Testis (tissue), 2 donors: ENCODE results near the gene ZMYND12.

Experiments
- POLR2A ChIP-seq: fragments of 450-650 bp; IDR thresholded peaks from one replicate; pipeline ENCODE4 v1.6.1; 2017; ENCODE audit warnings: antibody characterized with exemption, mild to moderate bottlenecking, moderate library complexity
- TF ChIP-seq, protein P1 (sequence below), 3 experiments: fragments of 450-650 bp in 2 of 3; fragments of 200-600 bp in 1 of 3; sonication (generic) in 1 of 3; IDR thresholded peaks; one replicate each; pipeline ENCODE4 v1.5.1; 2016 to 2019; ENCODE audit warnings: antibody characterized with exemption in 3 of 3, mild to moderate bottlenecking in 2 of 3, moderate library complexity in 1 of 3

DNA sequence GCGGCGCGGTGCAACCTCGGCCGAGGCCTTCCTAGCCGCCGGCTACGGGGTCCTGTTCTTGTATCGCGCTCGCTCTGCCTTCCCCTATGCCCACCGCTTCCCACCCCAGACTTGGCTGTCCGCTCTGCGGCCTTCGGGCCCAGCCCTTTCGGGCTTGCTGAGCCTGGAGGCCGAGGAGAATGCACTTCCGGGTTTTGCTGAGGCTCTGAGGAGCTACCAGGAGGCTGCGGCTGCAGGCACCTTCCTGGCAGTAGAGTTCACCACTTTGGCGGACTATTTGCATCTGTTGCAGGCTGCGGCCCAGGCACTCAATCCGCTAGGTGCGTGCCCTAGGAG is 900 bp upstream of the ZMYND12 start:
- no peak for TF ChIP-seq POLR2A
- TF ChIP-seq, protein P1, sequence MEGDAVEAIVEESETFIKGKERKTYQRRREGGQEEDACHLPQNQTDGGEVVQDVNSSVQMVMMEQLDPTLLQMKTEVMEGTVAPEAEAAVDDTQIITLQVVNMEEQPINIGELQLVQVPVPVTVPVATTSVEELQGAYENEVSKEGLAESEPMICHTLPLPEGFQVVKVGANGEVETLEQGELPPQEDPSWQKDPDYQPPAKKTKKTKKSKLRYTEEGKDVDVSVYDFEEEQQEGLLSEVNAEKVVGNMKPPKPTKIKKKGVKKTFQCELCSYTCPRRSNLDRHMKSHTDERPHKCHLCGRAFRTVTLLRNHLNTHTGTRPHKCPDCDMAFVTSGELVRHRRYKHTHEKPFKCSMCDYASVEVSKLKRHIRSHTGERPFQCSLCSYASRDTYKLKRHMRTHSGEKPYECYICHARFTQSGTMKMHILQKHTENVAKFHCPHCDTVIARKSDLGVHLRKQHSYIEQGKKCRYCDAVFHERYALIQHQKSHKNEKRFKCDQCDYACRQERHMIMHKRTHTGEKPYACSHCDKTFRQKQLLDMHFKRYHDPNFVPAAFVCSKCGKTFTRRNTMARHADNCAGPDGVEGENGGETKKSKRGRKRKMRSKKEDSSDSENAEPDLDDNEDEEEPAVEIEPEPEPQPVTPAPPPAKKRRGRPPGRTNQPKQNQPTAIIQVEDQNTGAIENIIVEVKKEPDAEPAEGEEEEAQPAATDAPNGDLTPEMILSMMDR (IDR thresholded peaks at IDR 0.05) = no peak
